SK-N-SH (cell line): Measurements from ENCODE around the gene AMIGO1. TPM values are rescaled to one million over a fixed set of nuclear protein-coding genes. Genes with fewer than 3 reads are reported as not detected.
A peak's percentile ranks its signal among the peaks of the same experiment; 100 is the strongest.

ENCODE experiments used
- CTCF ChIA-PET: fragments of 300-600, 350-600 bp; formaldehyde crosslinking; extraction: SDS; loops from one replicate; lab custom pipeline; 2021; lab: Yijun Ruan, JAX
- POLR2A ChIA-PET: fragments of 350-600 bp; sonication (Branson Sonifier 250); formaldehyde crosslinking; extraction: SDS; loops from one replicate; lab custom pipeline; 2020; ENCODE audit warnings: antibody characterized with exemption, inconsistent platforms; lab: Yijun Ruan, JAX
- DNase-seq: peaks from one replicate; pipeline ENCODE4 v3.0.0; 2012
- H2AFZ ChIP-seq: fragments of 200-600 bp; sonication (generic); 2 replicates; pipeline ENCODE4 v1.8.1; 2016; ENCODE audit warnings: antibody characterized with exemption, mild to moderate bottlenecking, low read depth
- H3F3A ChIP-seq: fragments of 200-600 bp; sonication (generic); replicated peaks from 2 replicates; pipeline ENCODE3; 2016; ENCODE audit warnings: antibody characterized with exemption, mild to moderate bottlenecking; ENCODE audit not compliant: insufficient read depth
- H3K27ac ChIP-seq, 2 experiments: fragments of 200-500 bp in 1 of 2; fragments of 200-600 bp in 1 of 2; sonication (Bioruptor generic) in 1 of 2; sonication (generic), shearing (Covaris generic) in 1 of 2; 2 replicates each; pipeline versions ENCODE4 v1.5.1 to v1.6.1; 2014 to 2016; ENCODE audit warnings: low read depth in 2 of 2, inconsistent platforms in 1 of 2, low read length in 1 of 2, mild to moderate bottlenecking in 1 of 2, mixed read lengths in 1 of 2
- H3K27me3 ChIP-seq: fragments of 200-600 bp; sonication (generic), shearing (Covaris generic); 2 replicates; pipeline ENCODE4 v1.6.1; 2016; ENCODE audit warnings: mixed run types; ENCODE audit not compliant: insufficient read depth
- H3K36me3 ChIP-seq, 2 experiments: fragments of 200-500 bp in 1 of 2; fragments of 200-600 bp in 1 of 2; sonication (Bioruptor generic) in 1 of 2; sonication (generic) in 1 of 2; replicated peaks in 1 of 2; 2 replicates each; pipeline versions ENCODE3 to v1.5.1; 2014 to 2016; ENCODE audit warnings: low read length in 1 of 2, mild to moderate bottlenecking in 1 of 2; ENCODE audit not compliant: insufficient read depth in 2 of 2, control insufficient read depth in 1 of 2
- H3K4me1 ChIP-seq, 2 experiments: fragments of 200-500 bp in 1 of 2; fragments of 200-600 bp in 1 of 2; sonication (Bioruptor generic) in 1 of 2; sonication (generic), shearing (Covaris generic) in 1 of 2; 2 replicates each; pipeline versions ENCODE4 v1.5.1 to v1.6.1; 2014 to 2016; ENCODE audit warnings: low read depth in 1 of 2, low read length in 1 of 2, mixed run types in 1 of 2; ENCODE audit not compliant: insufficient read depth in 2 of 2, control insufficient read depth in 1 of 2
- H3K4me2 ChIP-seq: fragments of 200-600 bp; sonication (generic), shearing (Covaris generic); 2 replicates; pipeline ENCODE4 v1.6.1; 2017; ENCODE audit warnings: mixed run types
- H3K4me3 ChIP-seq, 2 experiments: fragments of 200-500 bp in 1 of 2; fragments of 200-600 bp in 1 of 2; sonication (Bioruptor generic) in 1 of 2; sonication (generic), shearing (Covaris generic) in 1 of 2; 2 replicates each; pipeline versions ENCODE4 v1.5.1 to v1.8.1; 2014 to 2016; ENCODE audit warnings: low read depth in 2 of 2, inconsistent platforms in 1 of 2, low read length in 1 of 2, mild to moderate bottlenecking in 1 of 2, mixed read lengths in 1 of 2, moderate library complexity in 1 of 2
- H3K79me2 ChIP-seq: fragments of 200-600 bp; sonication (generic); 2 replicates; pipeline ENCODE4 v1.8.1; 2017; ENCODE audit warnings: mild to moderate bottlenecking; ENCODE audit not compliant: insufficient read depth
- H3K9ac ChIP-seq: fragments of 200-600 bp; sonication (generic); 2 replicates; pipeline ENCODE4 v1.6.1; 2017; ENCODE audit warnings: mixed run types
- H3K9me2 ChIP-seq: fragments of 200-600 bp; sonication (generic); 2 replicates; pipeline ENCODE4 v1.6.1; 2017; ENCODE audit warnings: mixed run types
- H3K9me3 ChIP-seq: fragments of 200-600 bp; sonication (generic); 2 replicates; pipeline ENCODE4 v1.6.1; 2017; ENCODE audit warnings: mixed run types, mild to moderate bottlenecking, moderate library complexity
- H4K20me1 ChIP-seq: fragments of 200-600 bp; sonication (generic); 2 replicates; pipeline ENCODE4 v1.6.1; 2017; ENCODE audit warnings: mild to moderate bottlenecking, mixed run types; ENCODE audit not compliant: insufficient read depth
- EP300 ChIP-seq, 2 experiments: IDR thresholded peaks; 2 replicates each; pipeline versions ENCODE4 v1.4.0 to v1.6.1; 2012; ENCODE audit warnings: borderline replicate concordance in 1 of 2, low read depth in 1 of 2, low read length in 1 of 2
- FOSL2 ChIP-seq: IDR thresholded peaks from 2 replicates; pipeline ENCODE4 v1.4.0; 2012; ENCODE audit warnings: low read depth, mild to moderate bottlenecking, moderate library complexity, borderline replicate concordance
- FOXM1 ChIP-seq: IDR thresholded peaks from 2 replicates; pipeline ENCODE4 v1.4.0; 2012; ENCODE audit warnings: low read depth, mild to moderate bottlenecking
- GATA2 ChIP-seq: sonication (generic); formaldehyde crosslinking; IDR thresholded peaks from 2 replicates; pipeline ENCODE4 v1.5.0; 2020; ENCODE audit warnings: mild to moderate bottlenecking, missing genetic modification reagents
- MAX ChIP-seq: IDR thresholded peaks from 2 replicates; pipeline ENCODE4 v1.4.0; 2012; ENCODE audit warnings: low read depth
- MEF2A ChIP-seq: IDR thresholded peaks from 2 replicates; pipeline ENCODE4 v1.4.0; 2012; ENCODE audit warnings: low read depth, borderline replicate concordance
- MXI1 ChIP-seq: IDR thresholded peaks from 2 replicates; pipeline ENCODE4 v1.6.1; 2012; ENCODE audit warnings: mild to moderate bottlenecking, low read depth, low read length, improper control_type of control experiment
- POLR2AphosphoS5 ChIP-seq: IDR thresholded peaks from 2 replicates; pipeline ENCODE4 v1.6.1; 2012; ENCODE audit warnings: low read depth, low read length
- RFX5 ChIP-seq: IDR thresholded peaks from 2 replicates; pipeline ENCODE4 v1.6.1; 2012; ENCODE audit warnings: mild to moderate bottlenecking, improper control_type of control experiment, low read length
- SIN3A ChIP-seq: IDR thresholded peaks from 2 replicates; pipeline ENCODE4 v1.6.1; 2012; ENCODE audit warnings: low read depth, mild to moderate bottlenecking, low read length, moderate library complexity, borderline replicate concordance
- SMC3 ChIP-seq: IDR thresholded peaks from 2 replicates; pipeline ENCODE4 v1.6.1; 2012; ENCODE audit warnings: low read depth, low read length, improper control_type of control experiment
- TEAD4 ChIP-seq: IDR thresholded peaks from 2 replicates; pipeline ENCODE4 v1.4.0; 2012; ENCODE audit warnings: mild to moderate bottlenecking, borderline replicate concordance; ENCODE audit not compliant: insufficient read depth
- WGBS: methylation state at CpG from one replicate; pipeline ENCODE4 v1.1.6; 2017; ENCODE audit warnings: low lambda C conversion rate; 5-methylcytosine and 5-hydroxymethylcytosine counted together
- polyA plus RNA-seq, 3 experiments: library from polyadenylated mRNA; depleted of rRNA; stranded (reverse); fragments of >200 nt; gene quantifications; 2 replicates each; pipeline ENCODE4 v1.2.3, GENCODE V29; 2012
- TF ChIP-seq, protein P1 (sequence below): fragments of 200-600 bp; sonication (generic); IDR thresholded peaks from 2 replicates; pipeline ENCODE4 v1.6.1; 2017; ENCODE audit warnings: antibody characterized with exemption, mild to moderate bottlenecking, moderate library complexity
- TF ChIP-seq, protein P2 (sequence below): fragments of 150-350 bp; IDR thresholded peaks from 2 replicates; pipeline ENCODE4 v1.6.1; 2017; ENCODE audit warnings: antibody characterized with exemption, low read length, low read depth, borderline replicate concordance

AMIGO1 gene
- polyA plus RNA-seq, 1 of the 3 experiments (the other 2 are of a cell fraction) = 0.95 TPM

DNA sequence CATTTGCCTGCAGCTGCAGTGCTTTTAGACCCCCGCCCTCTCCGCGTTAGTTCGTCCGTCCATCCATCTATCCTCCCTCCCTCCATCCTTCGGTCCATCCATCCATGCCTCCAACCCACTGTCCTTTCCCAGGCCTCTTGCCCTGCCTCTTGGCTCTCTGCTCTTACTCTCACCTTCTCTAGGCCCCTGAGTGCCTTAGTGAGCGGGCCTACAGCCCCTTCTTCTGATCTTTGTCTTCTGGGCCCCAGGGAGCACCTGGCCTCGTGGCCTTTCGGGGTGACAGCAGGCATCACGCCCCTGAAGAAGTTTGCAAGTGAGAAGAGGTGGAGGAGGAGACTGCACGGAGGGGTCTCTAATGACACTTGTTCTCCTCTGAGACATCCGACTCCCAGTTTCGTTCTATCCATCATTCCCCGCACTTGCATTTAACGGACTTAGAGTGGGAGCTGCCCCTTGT lies 25.0 kb downstream of the AMIGO1 start:
- no peaks in the 10 kb centered on the region for H4K20me1 ChIP-seq
- peaks cover 17% of the 10 kb centered on the region; the same call in 1 of the 2 replicates for H3K27me3 ChIP-seq
- CTCF ChIA-PET = interaction anchor here (0.6 to 40.2 kb wide), 7 partner anchors 9 to 290 kb away, joined by 3 to 1710 read pairs (median 5); partner anchors contain the start of genes AMIGO1, CYB561D1 and GPR61
- no peak for TF ChIP-seq MXI1
- TF ChIP-seq, protein P1, sequence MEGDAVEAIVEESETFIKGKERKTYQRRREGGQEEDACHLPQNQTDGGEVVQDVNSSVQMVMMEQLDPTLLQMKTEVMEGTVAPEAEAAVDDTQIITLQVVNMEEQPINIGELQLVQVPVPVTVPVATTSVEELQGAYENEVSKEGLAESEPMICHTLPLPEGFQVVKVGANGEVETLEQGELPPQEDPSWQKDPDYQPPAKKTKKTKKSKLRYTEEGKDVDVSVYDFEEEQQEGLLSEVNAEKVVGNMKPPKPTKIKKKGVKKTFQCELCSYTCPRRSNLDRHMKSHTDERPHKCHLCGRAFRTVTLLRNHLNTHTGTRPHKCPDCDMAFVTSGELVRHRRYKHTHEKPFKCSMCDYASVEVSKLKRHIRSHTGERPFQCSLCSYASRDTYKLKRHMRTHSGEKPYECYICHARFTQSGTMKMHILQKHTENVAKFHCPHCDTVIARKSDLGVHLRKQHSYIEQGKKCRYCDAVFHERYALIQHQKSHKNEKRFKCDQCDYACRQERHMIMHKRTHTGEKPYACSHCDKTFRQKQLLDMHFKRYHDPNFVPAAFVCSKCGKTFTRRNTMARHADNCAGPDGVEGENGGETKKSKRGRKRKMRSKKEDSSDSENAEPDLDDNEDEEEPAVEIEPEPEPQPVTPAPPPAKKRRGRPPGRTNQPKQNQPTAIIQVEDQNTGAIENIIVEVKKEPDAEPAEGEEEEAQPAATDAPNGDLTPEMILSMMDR = no peak
- TF ChIP-seq RFX5 = no peak
- TF ChIP-seq SMC3 = no peak
- TF ChIP-seq TEAD4 = no peak
- no peak for TF ChIP-seq SIN3A
- no peak for TF ChIP-seq FOXM1
- TF ChIP-seq EP300 (IDR thresholded peaks at IDR 0.05; ENCODE audit: borderline replicate concordance in 1 of 2, low read depth in 1 of 2, low read length in 1 of 2) = no peak
- no peak for TF ChIP-seq MAX
- TF ChIP-seq GATA2 = no peak
- TF ChIP-seq POLR2AphosphoS5 = no peak
- TF ChIP-seq, protein P2, sequence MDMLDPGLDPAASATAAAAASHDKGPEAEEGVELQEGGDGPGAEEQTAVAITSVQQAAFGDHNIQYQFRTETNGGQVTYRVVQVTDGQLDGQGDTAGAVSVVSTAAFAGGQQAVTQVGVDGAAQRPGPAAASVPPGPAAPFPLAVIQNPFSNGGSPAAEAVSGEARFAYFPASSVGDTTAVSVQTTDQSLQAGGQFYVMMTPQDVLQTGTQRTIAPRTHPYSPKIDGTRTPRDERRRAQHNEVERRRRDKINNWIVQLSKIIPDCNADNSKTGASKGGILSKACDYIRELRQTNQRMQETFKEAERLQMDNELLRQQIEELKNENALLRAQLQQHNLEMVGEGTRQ = no peak
- TF ChIP-seq FOSL2 = no peak
- no peak for TF ChIP-seq MEF2A
- WGBS = 29% methylated on average over 15 of the region's 15 CpGs
- POLR2A ChIA-PET = interaction anchor here (1.0 to 1.4 kb wide), 2 partner anchors 46 to 87 kb away, joined by 3 to 7 read pairs; partner anchors contain the start of gene SORT1
- H2AFZ ChIP-seq = peak overlapping the region; percentile 89
- H3K9me3 ChIP-seq = no peaks in the 10 kb centered on the region
- no peak for DNase-seq
- H3K27ac ChIP-seq = peak overlapping the region in 1 of 2 experiments; percentile 93; a peak in 1 of 4 replicates
- H3K9ac ChIP-seq = peak overlapping the region; percentile 87; the same call in 1 of the 2 replicates
- peaks cover 6 to 15% of the 10 kb centered on the region in 2 experiments; a peak in 2 of 4 replicates for H3K4me1 ChIP-seq
- peak overlapping the region; percentile 95 for H3K4me2 ChIP-seq
- peaks cover 12% of the 10 kb centered on the region; the same call in 1 of the 2 replicates for H3K79me2 ChIP-seq
- no peaks in the 10 kb centered on the region for H3K9me2 ChIP-seq
- no peaks in the 10 kb centered on the region for H3F3A ChIP-seq
- H3K4me3 ChIP-seq = peak overlapping the region; percentile 58 to 82
- peaks cover 0 to 16% of the 10 kb centered on the region in 2 experiments for H3K36me3 ChIP-seq
